Measurements from ENCODE around the gene RSBN1L. TPM values are rescaled to one million over a fixed set of nuclear protein-coding genes. Genes with fewer than 3 reads are reported as not detected.

The RSBN1L gene
- total RNA-seq, 1 donor from 2014 or later: 25.9 TPM

DNA sequence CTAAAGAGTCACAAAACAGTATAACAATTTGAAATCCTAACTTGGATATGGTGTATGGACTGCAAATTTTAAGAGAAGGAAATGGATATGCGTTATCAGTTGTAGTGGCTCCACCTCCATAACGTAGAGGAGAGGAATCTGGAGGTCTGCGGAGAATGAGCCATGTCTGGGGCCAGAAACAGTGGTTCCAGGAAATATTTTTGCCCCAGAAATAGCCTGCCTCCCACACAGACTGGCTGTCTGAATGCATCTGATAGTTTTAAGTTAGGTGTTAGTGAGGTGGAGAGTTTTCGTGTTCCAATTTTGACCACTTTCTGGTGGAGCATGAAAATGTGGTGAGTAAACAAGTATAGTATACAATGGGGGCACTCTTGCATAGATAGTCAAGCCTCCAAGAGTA lies 103.9 kb downstream of the RSBN1L start:
- Mint-ChIP-seq H3K36me3 (ENCODE audit: low read depth) (peaks cover 18% of the 10 kb centered on the region), H3K4me1 (peaks cover 85% of the 10 kb centered on the region), H3K27ac (peak overlapping the region; percentile 91), H3K9me3 (no peaks in the 10 kb centered on the region), H3K4me3 (peak overlapping the region; percentile 98), H3K27me3 (no peaks in the 10 kb centered on the region)
- ATAC-seq (ENCODE audit: low read depth) (no peak), DNase-seq (no peak)
- CTCF ChIA-PET: interaction anchor here (2.2 kb wide), 1 partner anchor 135 kb away, joined by 7 read pairs; no protein-coding TSS in a partner anchor
- POLR2A ChIA-PET: interaction anchor here (1.1 to 3.4 kb wide), 4 partner anchors 14 to 134 kb away, joined by 3 to 22 read pairs (median 12); no protein-coding TSS in a partner anchor
- intact Hi-C loops (cut with micrococcal nuclease): no loop called here
- TF ChIP-seq, protein P1, sequence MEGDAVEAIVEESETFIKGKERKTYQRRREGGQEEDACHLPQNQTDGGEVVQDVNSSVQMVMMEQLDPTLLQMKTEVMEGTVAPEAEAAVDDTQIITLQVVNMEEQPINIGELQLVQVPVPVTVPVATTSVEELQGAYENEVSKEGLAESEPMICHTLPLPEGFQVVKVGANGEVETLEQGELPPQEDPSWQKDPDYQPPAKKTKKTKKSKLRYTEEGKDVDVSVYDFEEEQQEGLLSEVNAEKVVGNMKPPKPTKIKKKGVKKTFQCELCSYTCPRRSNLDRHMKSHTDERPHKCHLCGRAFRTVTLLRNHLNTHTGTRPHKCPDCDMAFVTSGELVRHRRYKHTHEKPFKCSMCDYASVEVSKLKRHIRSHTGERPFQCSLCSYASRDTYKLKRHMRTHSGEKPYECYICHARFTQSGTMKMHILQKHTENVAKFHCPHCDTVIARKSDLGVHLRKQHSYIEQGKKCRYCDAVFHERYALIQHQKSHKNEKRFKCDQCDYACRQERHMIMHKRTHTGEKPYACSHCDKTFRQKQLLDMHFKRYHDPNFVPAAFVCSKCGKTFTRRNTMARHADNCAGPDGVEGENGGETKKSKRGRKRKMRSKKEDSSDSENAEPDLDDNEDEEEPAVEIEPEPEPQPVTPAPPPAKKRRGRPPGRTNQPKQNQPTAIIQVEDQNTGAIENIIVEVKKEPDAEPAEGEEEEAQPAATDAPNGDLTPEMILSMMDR (IDR thresholded peaks at IDR 0.05): no peak

DNA sequence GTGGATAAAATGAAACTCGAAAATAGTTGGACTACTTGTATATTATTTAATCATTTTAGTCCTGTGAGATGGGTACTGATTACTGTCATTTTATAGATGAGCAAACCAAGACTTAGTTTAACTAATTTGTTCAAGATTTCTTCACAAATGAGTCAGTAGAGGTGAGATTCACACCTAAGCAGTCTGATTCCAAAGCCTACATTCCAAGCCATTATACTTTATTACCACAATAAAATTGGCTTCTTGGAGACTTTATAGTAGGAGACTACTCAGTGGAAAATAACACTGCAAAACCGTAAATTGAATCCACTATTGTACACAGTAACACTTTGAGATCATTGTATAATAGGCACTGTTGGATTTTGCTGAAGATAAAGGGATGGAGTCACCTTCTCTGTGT lies 104.5 kb downstream of the RSBN1L start:
- TF ChIP-seq, protein P1 (IDR thresholded peaks at IDR 0.05): no peak
- peak overlapping the region; percentile 91 for H3K27ac Mint-ChIP-seq
- intact Hi-C loops (cut with micrococcal nuclease): no loop called here
- H3K4me1 Mint-ChIP-seq: peaks cover 87% of the 10 kb centered on the region
- ChIA-PET CTCF (no interaction called here), POLR2A (interaction anchor here (0.7 to 1.2 kb wide), 2 partner anchors 23 to 106 kb away, joined by 4 to 5 read pairs; no protein-coding TSS in a partner anchor)
- H3K4me3 Mint-ChIP-seq: peak overlapping the region; percentile 98
- ATAC-seq (ENCODE audit: low read depth): no peak
- H3K36me3 Mint-ChIP-seq (ENCODE audit: low read depth): peaks cover 21% of the 10 kb centered on the region
- H3K27me3 Mint-ChIP-seq: no peaks in the 10 kb centered on the region
- no peaks in the 10 kb centered on the region for H3K9me3 Mint-ChIP-seq
- no peak for DNase-seq

DNA sequence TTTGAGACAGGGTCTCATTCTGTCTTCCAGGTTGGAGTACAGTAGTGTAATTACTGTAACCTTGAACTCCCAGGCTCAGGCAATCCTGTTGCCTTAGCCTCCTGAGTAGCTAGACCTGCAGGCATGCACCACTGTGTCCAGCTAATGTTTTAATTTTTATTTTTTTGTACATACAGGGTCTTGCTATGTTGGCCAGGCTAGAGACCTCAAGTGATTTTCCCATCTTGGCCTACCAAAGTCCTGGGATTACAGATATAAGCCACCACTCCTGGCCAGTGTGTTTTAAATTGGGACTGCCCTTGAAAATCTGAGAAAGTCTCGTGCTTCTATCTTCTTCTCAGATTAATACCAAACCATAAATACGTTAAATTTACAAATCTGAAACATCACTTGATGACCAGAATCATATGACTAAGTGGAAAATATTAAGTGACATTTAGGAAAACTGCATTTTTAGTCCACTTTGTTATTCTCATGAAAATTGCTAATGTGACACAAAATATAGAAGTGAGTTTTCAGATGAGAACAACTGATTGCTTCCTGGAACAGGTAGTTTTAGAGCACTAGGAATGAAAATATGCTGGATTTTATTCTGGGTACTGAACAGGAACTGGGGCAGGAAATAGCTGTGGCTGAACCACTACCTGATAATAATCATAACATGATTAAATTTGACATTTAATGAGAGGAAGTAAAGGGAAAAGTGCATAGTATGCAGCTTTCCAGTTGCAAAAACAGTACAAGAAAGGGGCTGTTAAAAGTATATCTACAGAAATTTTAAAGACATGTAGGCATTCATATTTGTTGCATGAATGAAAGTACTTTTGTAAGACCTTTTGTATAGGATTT lies 106.5 kb downstream of the RSBN1L start:
- H3K36me3 Mint-ChIP-seq (ENCODE audit: low read depth): peaks cover 30% of the 10 kb centered on the region
- DNase-seq: no peak
- CTCF ChIA-PET: interaction anchor here (1.2 to 1.5 kb wide), 2 partner anchors 11 to 21 kb away, joined by 3 to 5 read pairs; no protein-coding TSS in a partner anchor
- H3K4me3 Mint-ChIP-seq: peak overlapping the region; percentile 41
- POLR2A ChIA-PET: interaction anchor here (0.6 to 3.2 kb wide), 10 partner anchors 11 to 388 kb away, joined by 3 to 19 read pairs (median 4); partner anchors contain the start of gene RSBN1L
- H3K9me3 Mint-ChIP-seq: peaks cover 13% of the 10 kb centered on the region
- no peak for ATAC-seq (ENCODE audit: low read depth)
- peak overlapping the region; percentile 81 for H3K27ac Mint-ChIP-seq
- TF ChIP-seq, protein P1 (IDR thresholded peaks at IDR 0.05): no peak
- no peaks in the 10 kb centered on the region for H3K27me3 Mint-ChIP-seq
- intact Hi-C loops (cut with micrococcal nuclease): loop anchor here (1.0 kb wide), 2 partner anchors 10 to 22 kb away; no protein-coding TSS in a partner anchor
- H3K4me1 Mint-ChIP-seq: peaks cover 71% of the 10 kb centered on the region

DNA sequence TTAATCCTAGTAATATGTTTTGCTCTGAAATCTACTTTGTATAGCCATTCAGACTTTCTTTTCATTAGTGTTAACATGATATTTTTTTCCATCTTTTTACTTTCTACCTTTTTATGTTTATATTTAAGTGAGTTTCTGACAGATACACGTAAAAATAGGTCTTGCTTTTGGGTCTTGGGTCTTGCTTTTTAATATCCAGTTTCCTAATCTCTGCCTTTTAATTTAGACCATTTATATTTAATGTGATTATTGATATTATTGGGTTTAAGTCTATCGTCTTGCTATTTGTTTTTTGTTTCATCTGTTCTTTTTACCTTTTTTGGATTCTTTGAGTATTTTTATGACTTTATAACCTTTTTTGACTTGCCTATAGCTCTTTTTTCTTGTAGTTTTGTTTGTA lies 110.2 kb downstream of the RSBN1L start:
- TF ChIP-seq, protein P1 (IDR thresholded peaks at IDR 0.05): no peak
- ATAC-seq (ENCODE audit: low read depth): no peak
- Mint-ChIP-seq H3K36me3 (ENCODE audit: low read depth) (peaks cover 30% of the 10 kb centered on the region), H3K27ac (no peak overlapping the region), H3K9me3 (peaks cover 19% of the 10 kb centered on the region), H3K4me3 (no peak overlapping the region), H3K27me3 (no peaks in the 10 kb centered on the region), H3K4me1 (peaks cover 55% of the 10 kb centered on the region)
- no peak for DNase-seq
- POLR2A ChIA-PET: no interaction called here
- CTCF ChIA-PET: no interaction called here
- intact Hi-C loops (cut with micrococcal nuclease): no loop called here

DNA sequence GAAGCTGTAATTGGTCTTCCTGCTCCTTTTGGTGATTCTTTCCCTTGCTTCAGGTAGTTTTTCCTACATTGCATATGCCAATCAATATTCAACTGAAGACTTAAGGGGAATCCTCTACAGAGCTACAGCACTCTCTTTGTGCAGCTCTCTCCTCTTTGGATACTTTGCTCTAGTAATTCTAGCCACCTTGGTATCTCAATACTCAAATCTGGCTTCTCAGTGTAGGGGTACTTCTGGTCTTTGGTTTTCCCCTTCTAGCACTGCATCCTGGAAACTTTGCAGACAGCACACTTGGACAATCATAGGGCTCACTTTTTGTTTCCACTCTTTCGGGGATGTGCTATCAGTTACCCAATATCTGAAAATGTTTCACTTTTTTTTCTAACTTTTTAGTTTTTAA lies 112.3 kb downstream of the RSBN1L start:
- intact Hi-C loops (cut with micrococcal nuclease): no loop called here
- ChIA-PET CTCF (no interaction called here), POLR2A (no interaction called here)
- peaks cover 19% of the 10 kb centered on the region for H3K9me3 Mint-ChIP-seq
- ATAC-seq (ENCODE audit: low read depth) (no peak), DNase-seq (no peak)
- H3K4me3 Mint-ChIP-seq: no peak overlapping the region
- TF ChIP-seq, protein P1 (IDR thresholded peaks at IDR 0.05): no peak
- no peaks in the 10 kb centered on the region for H3K27me3 Mint-ChIP-seq
- peaks cover 52% of the 10 kb centered on the region for H3K4me1 Mint-ChIP-seq
- no peak overlapping the region for H3K27ac Mint-ChIP-seq
- peaks cover 30% of the 10 kb centered on the region for H3K36me3 Mint-ChIP-seq (ENCODE audit: low read depth)

All from activated B cell treated with CpG ODN at 0.5 μM for 24 hours (primary cell).